HG02610 (cell line): ENCODE results near the gene CELA3A.
"Not testable (repeated sequence)": the region's sequence is repeated elsewhere in the genome, so short reads cannot be mapped to it uniquely, and the experiment has no call there.

ENCODE experiments used
- ATAC-seq: cut with Tn5 transposase; IDR thresholded peaks from one replicate; pipeline ENCODE4 v1.9.1; 2021; ENCODE audit warnings: mild to moderate bottlenecking, moderate library complexity; ENCODE audit not compliant: unreplicated experiment

Gene CELA3A

GRCh38 chr1:21980515-21981220 is 20.8 kb upstream of the CELA3A start:
- ATAC-seq = not testable (repeated sequence)

GRCh38 chr1:21981253-21981652 is 20.2 kb upstream of the CELA3A start:
- not testable (repeated sequence) for ATAC-seq

GRCh38 chr1:21982122-21982521 is 19.3 kb upstream of the CELA3A start:
- ATAC-seq = not testable (repeated sequence)

GRCh38 chr1:21983539-21983938 is 17.9 kb upstream of the CELA3A start:
- not testable (repeated sequence) for ATAC-seq

GRCh38 chr1:21985893-21986292 is 15.6 kb upstream of the CELA3A start:
- not testable (repeated sequence) for ATAC-seq

GRCh38 chr1:21986386-21986785 is 15.1 kb upstream of the CELA3A start:
- ATAC-seq = not testable (repeated sequence)

GRCh38 chr1:21989672-21990393 is 11.6 kb upstream of the CELA3A start:
- not testable (repeated sequence) for ATAC-seq

- not testable (repeated sequence) for ATAC-seq
These were observed 9.3 kb upstream of the CELA3A start for GRCh38 chr1:21992186-21992585.

GRCh38 chr1:21994716-21995115 is 6.7 kb upstream of the CELA3A start:
- ATAC-seq = not testable (repeated sequence)

GRCh38 chr1:21996663-21996970 is 4.8 kb upstream of the CELA3A start:
- ATAC-seq = not testable (repeated sequence)

GRCh38 chr1:21997891-21998623 is 3.4 kb upstream of the CELA3A start:
- ATAC-seq = not testable (repeated sequence)

- not testable (repeated sequence) for ATAC-seq
These were observed 2.7 kb upstream of the CELA3A start for GRCh38 chr1:21998624-21999294.

- not testable (repeated sequence) for ATAC-seq
These were observed 1.8 kb upstream of the CELA3A start for GRCh38 chr1:21999645-22000044.

GRCh38 chr1:22002461-22002860 is 1.0 kb downstream of the CELA3A start:
- ATAC-seq = not testable (repeated sequence)

- ATAC-seq = not testable (repeated sequence)
These were observed 1.4 kb downstream of the CELA3A start for GRCh38 chr1:22002875-22003274.

- not testable (repeated sequence) for ATAC-seq
These were observed 2.5 kb downstream of the CELA3A start for GRCh38 chr1:22003959-22004358.

GRCh38 chr1:22005261-22006149 is 4.0 kb downstream of the CELA3A start:
- ATAC-seq = not testable (repeated sequence)

GRCh38 chr1:22006736-22007135 is 5.3 kb downstream of the CELA3A start:
- ATAC-seq = not testable (repeated sequence)

- ATAC-seq = not testable (repeated sequence)
These were observed 5.8 kb downstream of the CELA3A start for GRCh38 chr1:22007262-22007661.

GRCh38 chr1:22009566-22009965 is 8.1 kb downstream of the CELA3A start:
- ATAC-seq = not testable (repeated sequence)
